ENCODE results near the gene RNU6-9. TPM values are rescaled to one million over a fixed set of nuclear protein-coding genes. Genes with fewer than 3 reads are reported as not detected.

RNU6-9 gene
- total RNA-seq, 4 donors from 2014 or later = not detected

GRCh38 chr19:870963-871401 lies 22.3 kb upstream of the RNU6-9 start:
- Histone ChIP-seq H3K4me1 (peaks cover 0 to 43% (median 13%) of the 10 kb centered on the region in 4 donors), H3K4me3 (no peak overlapping the region), H3K27me3 (no peaks in the 10 kb centered on the region), H3K36me3 (peaks cover 0 to 85% (median 0%) of the 10 kb centered on the region in 3 donors), H3K9me3 (no peaks in the 10 kb centered on the region), H3K27ac (peak overlapping the region in 1 of 4 donors; percentile 90)
- no peak for TF ChIP-seq CTCF (IDR thresholded peaks at IDR 0.05)
- peak in 1 of 2 donors; percentile 9 for TF ChIP-seq EP300 (IDR thresholded peaks at IDR 0.05)
- DNase-seq (ENCODE audit: low spot score in 2 of 2) = no peak
- 77% methylated on average over 12 to 15 of the region's 28 CpGs for WGBS, 2 donors

GRCh38 chr19:871446-872265 lies 21.6 kb upstream of the RNU6-9 start:
- H3K4me1 ChIP-seq = peaks cover 0 to 43% (median 13%) of the 10 kb centered on the region in 4 donors
- peak overlapping the region; percentile 74 to 90 (median 80) for H3K27ac ChIP-seq
- TF ChIP-seq CTCF (IDR thresholded peaks at IDR 0.05) = no peak
- TF ChIP-seq EP300 (IDR thresholded peaks at IDR 0.05) = no peak
- TF ChIP-seq POLR2A (IDR thresholded peaks at IDR 0.05) = no peak
- H3K36me3 ChIP-seq = peaks cover 0 to 89% (median 0%) of the 10 kb centered on the region in 3 donors
- WGBS, 2 donors = 86 to 90% methylated on average over 22 to 23 of the region's 33 CpGs
- H3K27me3 ChIP-seq = no peaks in the 10 kb centered on the region
- no peaks in the 10 kb centered on the region for H3K9me3 ChIP-seq
- no peak for DNase-seq (ENCODE audit: low spot score in 2 of 2)
- no peak overlapping the region for H3K4me3 ChIP-seq

- WGBS, 2 donors = 69 to 73% methylated on average over 26 of the region's 27 CpGs
- Histone ChIP-seq H3K27me3 (no peaks in the 10 kb centered on the region), H3K9me3 (no peaks in the 10 kb centered on the region), H3K4me3 (peak overlapping the region in 1 of 4 donors; percentile 27), H3K4me1 (peaks cover 0 to 43% (median 13%) of the 10 kb centered on the region in 4 donors), H3K36me3 (peaks cover 0 to 93% (median 0%) of the 10 kb centered on the region in 3 donors), H3K27ac (peak overlapping the region; percentile 69 to 83 (median 76))
- TF ChIP-seq POLR2A (IDR thresholded peaks at IDR 0.05) (no peak), EP300 (IDR thresholded peaks at IDR 0.05) (no peak), CTCF (IDR thresholded peaks at IDR 0.05) (no peak)
- peak in 1 of 2 donors; percentile 47 for DNase-seq (ENCODE audit: low spot score in 2 of 2)
Measured at GRCh38 chr19:872266-872951, 20.9 kb upstream of the RNU6-9 start.

GRCh38 chr19:873084-873483 lies 20.2 kb upstream of the RNU6-9 start:
- DNase-seq (ENCODE audit: low spot score in 2 of 2) = no peak
- H3K36me3 ChIP-seq = peaks cover 0 to 88% (median 0%) of the 10 kb centered on the region in 3 donors
- peaks cover 0 to 41% (median 13%) of the 10 kb centered on the region in 4 donors for H3K4me1 ChIP-seq
- H3K9me3 ChIP-seq = no peaks in the 10 kb centered on the region
- no peak for TF ChIP-seq EP300 (IDR thresholded peaks at IDR 0.05)
- TF ChIP-seq POLR2A (IDR thresholded peaks at IDR 0.05) = no peak
- no peak for TF ChIP-seq CTCF (IDR thresholded peaks at IDR 0.05)
- WGBS, 2 donors = 92 to 94% methylated on average over 9 of the region's 13 CpGs
- H3K27ac ChIP-seq = peak overlapping the region in 2 of 4 donors; percentile 33 to 78
- H3K27me3 ChIP-seq = no peaks in the 10 kb centered on the region
- peak overlapping the region in 1 of 4 donors; percentile 27 for H3K4me3 ChIP-seq

Data from tibial nerve (tissue), 4 donors.